Activated CD8-positive, alpha-beta T cell treated with anti-CD3 and anti-CD28 coated beads for 36 hours (primary cell): Measurements from ENCODE around the gene PPP4R4. TPM values are rescaled to one million over a fixed set of nuclear protein-coding genes. Genes with fewer than 3 reads are reported as not detected.

ENCODE experiments used
- ATAC-seq: fragments of 200-7000 bp; cut with Tn5 transposase; one replicate; pipeline ENCODE4 v1.10.0; 2021; ENCODE audit warnings: mild to moderate bottlenecking, moderate library complexity
- CTCF ChIA-PET: fragments of 350-600 bp; sonication (Branson Sonifier 250); formaldehyde crosslinking; loops from one replicate; lab custom pipeline; 2021; ENCODE audit warnings: antibody characterized with exemption; lab: Charles Lee
- POLR2A ChIA-PET: fragments of 350-600 bp; sonication (Branson Sonifier 250); formaldehyde crosslinking; loops from one replicate; lab custom pipeline; 2021; ENCODE audit warnings: antibody characterized with exemption; lab: Charles Lee
- DNase-seq: peaks from one replicate; pipeline ENCODE4 v3.0.0-alpha.2; 2020
- H3K27ac Mint-ChIP-seq: one replicate; pipeline ENCODE4 v1.8.0; 2021; ENCODE audit warnings: mild to moderate bottlenecking, mixed read lengths
- H3K27me3 Mint-ChIP-seq: one replicate; pipeline ENCODE4 v1.8.0; 2021; ENCODE audit warnings: mixed read lengths
- H3K36me3 Mint-ChIP-seq: one replicate; pipeline ENCODE4 v1.8.0; 2021; ENCODE audit warnings: low read depth, mixed read lengths
- H3K4me1 Mint-ChIP-seq: one replicate; pipeline ENCODE4 v1.8.0; 2021; ENCODE audit warnings: low read depth, mixed read lengths
- H3K4me3 Mint-ChIP-seq: one replicate; pipeline ENCODE4 v1.8.0; 2021; ENCODE audit warnings: mild to moderate bottlenecking, moderate library complexity, mixed read lengths
- H3K9me3 Mint-ChIP-seq: one replicate; pipeline ENCODE4 v1.8.0; 2021; ENCODE audit warnings: mixed read lengths
- CTCF ChIP-seq: fragments of 200-600 bp; IDR thresholded peaks from one replicate; pipeline ENCODE4 v1.8.0; 2022; ENCODE audit warnings: antibody characterized with exemption, mild to moderate bottlenecking
- intact Hi-C: fragments of 100-400 bp; cut with micrococcal nuclease; formaldehyde crosslinking; loops from one replicate; pipeline ENCODE4 v1.10.0; 2022
- total RNA-seq, 2 experiments: library from RNA; stranded (reverse); gene quantifications; one replicate each; pipeline ENCODE4 v1.2.3, GENCODE V29; 2021

PPP4R4 gene
- total RNA-seq, 2 experiments from 2014 or later: 0.63 to 1.2 TPM

- ATAC-seq (no peak), DNase-seq (no peak)
- no peak overlapping the region for H3K27ac Mint-ChIP-seq
- H3K4me3 Mint-ChIP-seq: peak overlapping the region; percentile 68
- ChIA-PET CTCF (interaction anchor here (1.0 to 3.4 kb wide), 5 partner anchors 39 to 235 kb away, joined by 3 to 25 read pairs (median 13); no protein-coding TSS in a partner anchor), POLR2A (interaction anchor here (0.9 to 1.0 kb wide), 2 partner anchors 43 to 45 kb away, joined by 3 to 4 read pairs; no protein-coding TSS in a partner anchor)
- H3K4me1 Mint-ChIP-seq: peaks cover 18% of the 10 kb centered on the region
- peaks cover 35% of the 10 kb centered on the region for H3K27me3 Mint-ChIP-seq
- H3K36me3 Mint-ChIP-seq: no peaks in the 10 kb centered on the region
- no peaks in the 10 kb centered on the region for H3K9me3 Mint-ChIP-seq
- intact Hi-C loops: no loop called here
- TF ChIP-seq CTCF: no peak
Observed at GRCh38 chr14:94175011-94175745, 1.1 kb downstream of the PPP4R4 start.

DNA sequence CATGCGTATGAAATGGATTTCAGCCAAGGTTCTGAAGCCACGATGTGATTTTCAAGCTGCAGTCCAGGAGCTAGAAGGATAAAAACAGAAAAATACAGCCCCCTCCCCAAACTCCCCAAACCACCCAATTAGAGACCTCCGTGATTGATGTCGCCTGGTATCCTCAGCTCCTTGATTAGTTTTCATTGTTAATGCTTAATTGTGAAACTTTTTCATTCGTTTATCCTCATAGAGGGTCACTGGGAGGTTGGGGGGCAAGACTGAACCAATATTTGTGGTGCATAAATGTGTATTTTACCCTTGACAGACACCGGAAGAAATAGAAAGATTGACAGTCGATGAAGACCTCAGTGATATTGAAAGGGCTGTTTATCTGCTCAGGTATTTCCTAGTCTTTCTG, 1.6 kb downstream of the PPP4R4 start:
- no peaks in the 10 kb centered on the region for H3K9me3 Mint-ChIP-seq
- no peak overlapping the region for H3K27ac Mint-ChIP-seq
- CTCF ChIA-PET: interaction anchor here (1.0 to 3.4 kb wide), 5 partner anchors 39 to 236 kb away, joined by 3 to 25 read pairs (median 13); no protein-coding TSS in a partner anchor

GRCh38 chr14:94176808-94177207, 2.7 kb downstream of the PPP4R4 start:
- peaks cover 34% of the 10 kb centered on the region for H3K27me3 Mint-ChIP-seq
- no peaks in the 10 kb centered on the region for H3K9me3 Mint-ChIP-seq
- ChIA-PET CTCF (interaction anchor here (2.9 to 8.2 kb wide), 2 partner anchors 37 to 141 kb away, joined by 13 to 92 read pairs; no protein-coding TSS in a partner anchor), POLR2A (no interaction called here)
- intact Hi-C loops: no loop called here
- H3K4me3 Mint-ChIP-seq: no peak overlapping the region
- TF ChIP-seq CTCF: no peak
- no peak overlapping the region for H3K27ac Mint-ChIP-seq
- no peak for DNase-seq
- ATAC-seq: no peak
- H3K36me3 Mint-ChIP-seq: no peaks in the 10 kb centered on the region
- H3K4me1 Mint-ChIP-seq: peaks cover 28% of the 10 kb centered on the region

More for the DNA sequence above, 1.6 kb downstream of the PPP4R4 start:
- Mint-ChIP-seq H3K36me3 (no peaks in the 10 kb centered on the region), H3K27me3 (peaks cover 35% of the 10 kb centered on the region), H3K4me3 (peak overlapping the region; percentile 68), H3K4me1 (peaks cover 24% of the 10 kb centered on the region)
- ATAC-seq: no peak
- no peak for DNase-seq
- TF ChIP-seq CTCF: no peak
- POLR2A ChIA-PET: interaction anchor here (1.0 kb wide), 1 partner anchor 43 kb away, joined by 4 read pairs; no protein-coding TSS in a partner anchor
- intact Hi-C loops: no loop called here

GRCh38 chr14:94177806-94178205, 3.7 kb downstream of the PPP4R4 start:
- no peak for TF ChIP-seq CTCF
- DNase-seq (no peak), ATAC-seq (no peak)
- Mint-ChIP-seq H3K4me1 (peaks cover 28% of the 10 kb centered on the region), H3K27me3 (peaks cover 31% of the 10 kb centered on the region), H3K9me3 (no peaks in the 10 kb centered on the region), H3K36me3 (no peaks in the 10 kb centered on the region), H3K27ac (no peak overlapping the region), H3K4me3 (no peak overlapping the region)
- ChIA-PET CTCF (interaction anchor here (8.2 kb wide), 1 partner anchor 38 kb away, joined by 92 read pairs; no protein-coding TSS in a partner anchor), POLR2A (no interaction called here)
- intact Hi-C loops: no loop called here

- Mint-ChIP-seq H3K4me1 (peaks cover 23% of the 10 kb centered on the region), H3K9me3 (no peaks in the 10 kb centered on the region), H3K4me3 (no peak overlapping the region), H3K27ac (no peak overlapping the region), H3K36me3 (no peaks in the 10 kb centered on the region), H3K27me3 (peaks cover 26% of the 10 kb centered on the region)
- TF ChIP-seq CTCF: no peak
- no peak for ATAC-seq
- DNase-seq: no peak
- CTCF ChIA-PET: interaction anchor here (0.9 to 8.2 kb wide), 7 partner anchors 10 to 370 kb away, joined by 3 to 92 read pairs (median 15); partner anchors contain the start of gene IFI27L2
- intact Hi-C loops: no loop called here
- POLR2A ChIA-PET: interaction anchor here (1.6 kb wide), 1 partner anchor 50 kb away, joined by 4 read pairs; no protein-coding TSS in a partner anchor
Observed at GRCh38 chr14:94179244-94179643, 5.1 kb downstream of the PPP4R4 start.
